ENCODE data around the gene C8A. TPM values are rescaled to one million over a fixed set of nuclear protein-coding genes. Genes with fewer than 3 reads are reported as not detected.

The C8A gene
- total RNA-seq, 4 donors from 2014 or later, result not detected

DNA sequence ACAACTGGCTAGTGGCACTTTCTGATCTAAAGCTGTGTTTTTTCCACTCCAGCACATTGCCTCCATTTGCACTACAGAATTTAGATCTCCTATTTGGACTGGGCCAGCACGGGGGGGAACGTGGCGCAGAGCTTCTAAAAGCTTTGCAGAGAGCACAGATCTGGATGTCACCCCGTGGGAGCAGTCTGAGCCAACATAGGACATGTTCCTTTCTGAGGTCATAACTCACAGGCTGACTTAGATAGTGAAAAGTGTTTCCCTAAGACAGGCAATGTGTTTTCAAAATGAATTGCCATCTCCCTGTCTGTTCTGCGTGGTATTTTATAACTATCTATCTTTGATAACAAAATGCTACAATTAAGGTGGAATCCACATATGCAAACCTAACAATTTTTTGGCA lies 3.7 kb upstream of the C8A start:
- H3K4me3 ChIP-seq (ENCODE audit: low read depth, poor library complexity, severe bottlenecking), result no peak overlapping the region
- WGBS, 2 donors, result 81 to 86% methylated on average over 5 of the region's 5 CpGs
- TF ChIP-seq POLR2A (IDR thresholded peaks at IDR 0.05), result no peak
- TF ChIP-seq, protein P1, sequence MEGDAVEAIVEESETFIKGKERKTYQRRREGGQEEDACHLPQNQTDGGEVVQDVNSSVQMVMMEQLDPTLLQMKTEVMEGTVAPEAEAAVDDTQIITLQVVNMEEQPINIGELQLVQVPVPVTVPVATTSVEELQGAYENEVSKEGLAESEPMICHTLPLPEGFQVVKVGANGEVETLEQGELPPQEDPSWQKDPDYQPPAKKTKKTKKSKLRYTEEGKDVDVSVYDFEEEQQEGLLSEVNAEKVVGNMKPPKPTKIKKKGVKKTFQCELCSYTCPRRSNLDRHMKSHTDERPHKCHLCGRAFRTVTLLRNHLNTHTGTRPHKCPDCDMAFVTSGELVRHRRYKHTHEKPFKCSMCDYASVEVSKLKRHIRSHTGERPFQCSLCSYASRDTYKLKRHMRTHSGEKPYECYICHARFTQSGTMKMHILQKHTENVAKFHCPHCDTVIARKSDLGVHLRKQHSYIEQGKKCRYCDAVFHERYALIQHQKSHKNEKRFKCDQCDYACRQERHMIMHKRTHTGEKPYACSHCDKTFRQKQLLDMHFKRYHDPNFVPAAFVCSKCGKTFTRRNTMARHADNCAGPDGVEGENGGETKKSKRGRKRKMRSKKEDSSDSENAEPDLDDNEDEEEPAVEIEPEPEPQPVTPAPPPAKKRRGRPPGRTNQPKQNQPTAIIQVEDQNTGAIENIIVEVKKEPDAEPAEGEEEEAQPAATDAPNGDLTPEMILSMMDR (IDR thresholded peaks at IDR 0.05), result no peak
- intact Hi-C loops (cut with DNase I; ENCODE audit: low total_unique reads), result no loop called here
- no peak for DNase-seq (ENCODE audit: low spot score in 2 of 2)

DNA sequence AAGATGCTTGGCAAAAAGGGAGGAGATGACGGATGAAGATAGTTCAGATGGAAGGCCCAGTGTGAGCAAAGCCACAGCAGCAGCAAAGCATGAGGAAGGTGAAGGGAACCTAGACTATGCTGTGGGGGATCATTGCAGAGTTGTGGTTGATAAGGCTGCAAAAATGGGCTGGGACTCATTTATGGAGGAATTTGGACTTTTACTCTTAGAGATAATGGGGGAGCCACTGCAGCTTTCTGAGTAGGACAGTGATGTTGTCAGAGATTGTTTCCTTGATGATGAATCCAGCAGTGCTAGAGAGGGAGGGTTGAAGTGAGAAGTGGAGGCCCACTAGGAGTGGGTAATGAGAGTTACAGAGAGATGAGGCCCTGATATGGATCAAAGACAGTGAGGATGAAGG lies 2.1 kb upstream of the C8A start:
- 0 to 90% methylated on average over 1 of the region's 1 CpG for WGBS, 2 donors
- no peak overlapping the region for H3K4me3 ChIP-seq (ENCODE audit: low read depth, poor library complexity, severe bottlenecking)
- TF ChIP-seq, protein P1 (IDR thresholded peaks at IDR 0.05), result no peak
- TF ChIP-seq POLR2A (IDR thresholded peaks at IDR 0.05), result no peak
- DNase-seq (ENCODE audit: low spot score in 2 of 2), result no peak
- intact Hi-C loops (cut with DNase I; ENCODE audit: low total_unique reads), result no loop called here

DNA sequence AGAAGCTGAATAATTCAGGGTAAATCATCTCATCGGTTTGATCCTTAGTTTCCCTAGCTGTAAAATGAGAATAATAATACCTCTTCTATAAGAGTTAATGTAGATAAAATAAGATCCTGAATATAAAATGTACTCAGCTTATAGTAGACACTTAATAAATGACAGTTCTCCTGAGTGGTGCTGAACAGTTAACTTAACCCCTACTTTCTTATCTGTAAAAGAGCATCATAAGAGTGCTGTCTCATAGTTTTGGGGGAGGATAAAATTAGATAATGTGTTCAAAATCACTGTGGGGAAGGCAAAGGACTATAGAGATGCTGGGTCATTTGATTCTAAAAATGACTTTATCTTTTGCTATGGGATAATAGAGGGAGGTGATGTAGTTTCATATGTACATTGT lies 593 bp downstream of the C8A start:
- TF ChIP-seq, protein P1 (IDR thresholded peaks at IDR 0.05), result no peak
- no peak for DNase-seq (ENCODE audit: low spot score in 2 of 2)
- intact Hi-C loops (cut with DNase I; ENCODE audit: low total_unique reads), result no loop called here

DNA sequence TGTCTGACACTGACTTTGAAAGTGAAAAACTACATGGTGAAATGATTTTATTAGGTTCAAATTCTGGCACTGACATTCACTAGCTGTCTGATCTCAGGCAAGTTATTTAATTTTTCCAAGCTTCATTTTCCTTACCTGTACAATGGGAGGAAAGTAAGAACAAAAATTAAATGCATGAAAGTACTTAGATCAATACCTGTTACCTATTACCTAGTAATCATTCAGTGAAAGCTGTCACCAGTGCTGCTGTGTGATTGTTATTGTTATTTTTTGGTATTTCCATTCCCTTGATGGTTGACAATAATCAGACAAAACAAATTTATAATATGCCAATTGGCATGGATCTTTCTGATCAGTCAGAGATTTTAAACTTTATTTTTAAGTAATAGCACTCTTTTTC lies 1.6 kb downstream of the C8A start:
- DNase-seq (ENCODE audit: low spot score in 2 of 2), result no peak
- no peak for TF ChIP-seq POLR2A (IDR thresholded peaks at IDR 0.05)
- TF ChIP-seq, protein P1 (IDR thresholded peaks at IDR 0.05), result no peak
- intact Hi-C loops (cut with DNase I; ENCODE audit: low total_unique reads), result no loop called here
- no peak overlapping the region for H3K4me3 ChIP-seq (ENCODE audit: low read depth, poor library complexity, severe bottlenecking)

More for the DNA sequence above, 593 bp downstream of the C8A start:
- 87 to 88% methylated on average over 1 of the region's 1 CpG for WGBS, 2 donors
- no peak overlapping the region for H3K4me3 ChIP-seq (ENCODE audit: low read depth, poor library complexity, severe bottlenecking)

DNA sequence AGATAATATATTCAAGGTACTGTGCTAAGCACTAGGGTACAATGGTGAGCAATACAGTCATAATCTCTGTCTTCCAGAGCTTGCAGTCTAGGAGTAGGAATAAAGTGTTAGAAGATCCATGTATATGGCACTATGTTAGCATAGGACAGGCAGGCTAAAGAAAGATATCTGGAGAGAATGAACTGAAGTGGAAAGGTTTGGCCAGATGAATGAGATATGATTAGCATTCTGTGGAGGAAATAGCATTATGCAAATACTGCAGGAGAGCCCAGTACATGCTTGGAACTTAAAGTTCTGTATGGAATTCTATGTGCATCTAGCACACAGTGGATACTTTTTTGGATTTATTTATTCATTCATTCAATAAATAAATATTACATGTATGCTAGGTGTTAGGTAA lies 4.7 kb downstream of the C8A start:
- intact Hi-C loops (cut with DNase I; ENCODE audit: low total_unique reads), result no loop called here
- no peak for DNase-seq (ENCODE audit: low spot score in 2 of 2)
- no peak overlapping the region for H3K4me3 ChIP-seq (ENCODE audit: low read depth, poor library complexity, severe bottlenecking)
- TF ChIP-seq POLR2A (IDR thresholded peaks at IDR 0.05), result no peak
- TF ChIP-seq, protein P1 (IDR thresholded peaks at IDR 0.05), result no peak

DNA sequence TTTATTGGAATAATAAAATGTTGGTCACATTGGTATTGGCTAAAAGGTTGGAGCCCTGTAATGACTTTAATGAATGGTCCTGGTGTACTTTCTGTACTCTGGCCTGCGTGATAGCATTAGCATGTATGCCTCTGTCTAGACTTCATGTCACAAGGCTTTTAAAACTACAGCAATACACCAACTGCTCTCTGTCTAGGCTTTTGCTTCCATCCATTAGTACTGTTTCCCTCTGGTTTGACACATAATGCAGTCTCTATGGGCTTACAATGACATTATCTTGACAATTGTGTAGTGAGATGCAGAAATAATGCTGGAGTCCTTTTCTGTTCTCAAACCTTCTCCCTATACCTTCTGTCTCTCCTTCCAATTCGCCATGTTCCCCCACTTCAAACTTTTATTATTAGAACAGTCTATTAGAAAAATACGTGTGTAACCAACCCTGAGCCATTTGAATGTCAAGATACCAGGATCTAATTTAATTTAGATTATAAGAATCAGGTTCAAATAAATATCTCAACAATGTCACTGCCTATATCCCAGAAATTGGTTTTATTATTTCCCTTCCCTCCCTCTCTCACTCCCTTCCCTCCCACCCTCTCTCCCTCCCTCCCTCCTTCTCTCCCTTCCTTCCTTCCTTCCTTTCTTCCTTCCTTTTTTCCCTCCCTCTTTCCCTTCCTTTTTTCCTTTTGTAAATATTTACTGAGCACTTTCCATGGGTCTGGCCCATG lies 8.8 kb downstream of the C8A start:
- 71 to 77% methylated on average over 3 of the region's 3 CpGs for WGBS, 2 donors
- TF ChIP-seq, protein P1 (IDR thresholded peaks at IDR 0.05), result no peak
- TF ChIP-seq POLR2A (IDR thresholded peaks at IDR 0.05), result no peak
- intact Hi-C loops (cut with DNase I; ENCODE audit: low total_unique reads), result no loop called here

More for the DNA sequence above, 8.8 kb downstream of the C8A start:
- DNase-seq (ENCODE audit: low spot score in 2 of 2), result no peak
- H3K4me3 ChIP-seq (ENCODE audit: low read depth, poor library complexity, severe bottlenecking), result no peak overlapping the region

All from lower leg skin (tissue), 4 donors.